CD4-positive, alpha-beta T cell treated with Interleukin-4 for 1 hour (primary cell): ENCODE measurements around the gene TSEN54.

Source experiments
- DNase-seq, 2 donors: peaks; one replicate each; pipeline ENCODE4 v3.0.0-alpha.2; 2020 to 2022

TSEN54 gene

GRCh38 chr17:75521290-75521689, 5.0 kb downstream of the TSEN54 start:
- DNase-seq: no peak

DNA sequence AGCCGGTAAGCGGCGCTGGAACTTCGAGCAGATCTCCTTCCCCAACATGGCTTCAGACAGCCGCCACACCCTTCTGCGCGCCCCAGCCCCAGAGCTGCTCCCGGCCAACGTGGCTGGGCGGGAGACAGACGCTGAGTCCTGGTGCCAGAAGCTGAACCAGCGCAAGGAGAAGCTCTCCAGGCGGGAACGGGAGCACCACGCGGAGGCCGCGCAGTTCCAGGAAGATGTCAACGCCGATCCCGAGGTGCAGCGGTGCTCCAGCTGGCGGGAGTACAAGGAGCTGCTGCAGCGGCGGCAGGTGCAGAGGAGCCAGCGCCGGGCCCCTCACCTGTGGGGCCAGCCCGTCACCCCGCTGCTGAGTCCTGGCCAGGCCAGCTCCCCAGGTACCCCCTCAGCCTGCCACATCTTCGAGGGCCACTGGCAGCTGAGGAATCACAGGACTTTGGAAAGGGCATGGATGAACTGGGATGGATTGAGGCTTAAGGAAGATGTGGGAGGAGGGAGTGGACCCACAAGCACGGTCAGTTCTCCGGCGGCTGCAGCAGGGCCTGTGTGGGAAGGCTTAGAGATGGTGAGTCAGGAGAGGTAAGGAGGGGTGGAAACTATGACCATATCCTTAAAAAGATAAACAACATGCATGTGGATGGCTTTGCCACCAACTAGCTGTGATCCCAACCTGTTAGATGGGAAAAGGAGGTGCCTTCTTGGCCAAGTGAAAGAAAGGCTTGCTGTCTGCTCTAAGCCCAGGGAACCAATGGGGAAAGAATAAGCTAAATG, 5.8 kb downstream of the TSEN54 start:
- DNase-seq: no peak

DNA sequence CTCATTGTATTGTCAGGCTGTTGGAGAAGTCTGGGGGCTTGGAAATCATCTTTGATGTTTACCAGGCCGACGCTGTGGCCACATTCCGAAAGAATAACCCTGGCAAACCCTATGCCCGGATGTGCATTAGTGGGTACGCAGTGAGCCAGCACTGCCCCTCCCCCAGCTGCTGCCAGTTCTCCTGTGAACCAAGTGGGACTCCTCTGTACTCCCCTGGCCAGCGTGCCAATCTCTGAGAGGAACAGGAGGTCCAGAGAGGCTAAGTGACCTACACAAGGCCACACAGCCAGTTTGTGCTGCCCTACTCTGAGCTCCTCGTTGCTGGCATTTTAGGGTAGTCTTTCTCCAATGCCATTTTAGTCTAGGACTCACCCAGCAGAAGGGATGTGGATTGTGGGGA, 7.3 kb downstream of the TSEN54 start:
- no peak for DNase-seq

- DNase-seq: no peak
These were observed 8.1 kb downstream of the TSEN54 start for GRCh38 chr17:75524269-75524969.

- DNase-seq: peak; percentile 86 to 88
These were observed 8.9 kb downstream of the TSEN54 start, which contains the start of gene LLGL2 for GRCh38 chr17:75524970-75525805. LLGL2 (plus strand) TSS chr17:75525697; CDS start chr17:75543427, 17,730 bp downstream.

- no peak for DNase-seq
These were observed 9.7 kb downstream of the TSEN54 start for GRCh38 chr17:75525806-75526554.

DNA sequence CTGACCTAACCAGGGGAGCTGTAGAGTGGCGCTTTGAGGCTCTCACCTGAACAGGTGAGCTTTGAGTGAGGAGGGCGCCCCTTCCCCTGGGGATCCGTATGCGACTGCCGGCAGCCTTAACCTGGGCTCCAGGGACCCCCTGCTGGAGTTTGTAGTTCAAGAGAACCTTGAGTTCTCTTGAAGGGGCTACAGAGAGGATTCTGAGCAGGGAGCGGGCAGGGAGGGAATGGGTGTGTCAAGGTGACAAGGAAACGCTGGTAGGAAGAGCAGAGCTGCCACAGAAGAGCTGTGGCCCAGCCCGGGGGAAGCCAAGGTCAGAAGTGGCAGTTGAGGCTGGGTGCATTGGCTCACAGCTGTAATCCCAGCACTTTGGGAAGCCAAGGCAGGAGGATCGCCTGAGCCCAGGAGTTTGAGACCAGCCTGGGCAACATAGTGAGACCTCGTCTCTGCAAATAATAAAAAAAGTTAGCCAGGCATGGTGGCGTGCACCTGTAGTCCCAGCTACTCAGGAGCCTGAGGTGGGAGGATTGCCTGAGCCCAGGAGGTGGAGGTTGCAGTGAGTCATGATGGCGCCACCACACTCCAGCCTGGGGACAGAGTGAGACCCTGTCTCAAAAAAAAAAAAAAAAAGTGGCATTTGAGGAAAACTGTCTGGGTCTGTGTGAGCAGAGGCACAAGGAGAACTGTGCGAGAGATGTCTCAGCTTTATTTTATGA, 10.4 kb downstream of the TSEN54 start:
- DNase-seq: no peak

DNA sequence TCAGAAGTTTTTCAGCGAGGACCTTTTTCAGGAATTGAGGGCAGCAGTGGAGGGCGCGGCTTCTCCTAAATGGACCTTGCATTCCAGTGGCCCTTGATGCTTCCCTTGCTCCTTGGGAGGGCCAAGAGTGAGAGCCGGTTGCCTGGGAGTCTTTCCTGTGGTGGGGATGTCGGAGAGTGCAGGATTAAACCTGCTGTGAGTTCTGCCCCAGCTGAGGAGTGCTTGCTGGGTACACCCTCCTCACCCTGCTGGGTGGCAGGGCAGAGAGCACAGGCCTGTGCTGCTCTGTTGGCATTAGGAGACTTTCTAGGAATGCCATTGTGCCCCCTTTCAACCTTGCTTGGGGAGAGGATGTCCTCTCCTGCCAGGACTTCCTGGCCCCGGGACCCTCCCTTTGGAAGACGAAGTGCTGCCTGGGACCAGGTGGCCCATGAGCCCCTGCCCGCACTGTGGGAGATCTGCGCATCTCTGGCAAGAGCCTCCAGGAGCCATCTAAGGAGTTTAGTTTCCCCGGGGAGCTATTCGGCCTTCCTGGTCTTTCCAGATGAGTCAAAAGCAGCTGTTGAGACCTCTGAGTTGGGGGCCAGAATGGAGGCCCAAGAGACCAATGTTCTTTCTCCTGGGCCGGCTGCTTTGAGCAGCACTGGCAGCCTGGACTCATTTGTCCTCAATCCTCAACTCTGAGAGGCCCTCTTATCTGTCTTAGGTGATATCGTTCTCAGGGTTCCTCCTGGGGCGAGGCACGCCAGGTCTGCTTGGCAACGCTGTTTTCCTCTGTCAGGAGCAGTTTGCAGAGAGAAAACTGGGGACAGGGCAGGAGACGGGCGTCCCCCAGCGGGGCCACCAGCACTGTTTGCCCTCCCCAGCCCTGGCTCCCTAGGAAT, 14.8 kb downstream of the TSEN54 start:
- DNase-seq: no peak

DNA sequence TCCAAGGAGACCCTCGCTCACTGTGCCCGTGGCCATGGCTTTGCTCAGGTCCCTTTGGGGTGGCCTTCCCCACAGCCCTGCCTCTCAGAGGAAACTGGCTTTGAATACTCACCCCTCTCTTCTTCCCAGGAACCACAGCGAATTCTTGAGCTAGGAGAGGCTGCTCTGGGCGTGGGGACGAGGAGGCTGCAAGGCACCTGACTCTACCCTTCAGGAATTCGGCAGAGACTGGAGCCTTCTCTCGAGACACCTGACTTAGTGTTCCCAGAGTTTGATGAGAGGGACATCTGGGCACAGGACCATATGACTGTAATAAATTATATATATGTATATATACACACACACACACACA, 15.4 kb downstream of the TSEN54 start:
- no peak for DNase-seq

- peak; percentile 62 to 68 for DNase-seq
These were observed 18.8 kb downstream of the TSEN54 start for GRCh38 chr17:75535119-75535537.

DNA sequence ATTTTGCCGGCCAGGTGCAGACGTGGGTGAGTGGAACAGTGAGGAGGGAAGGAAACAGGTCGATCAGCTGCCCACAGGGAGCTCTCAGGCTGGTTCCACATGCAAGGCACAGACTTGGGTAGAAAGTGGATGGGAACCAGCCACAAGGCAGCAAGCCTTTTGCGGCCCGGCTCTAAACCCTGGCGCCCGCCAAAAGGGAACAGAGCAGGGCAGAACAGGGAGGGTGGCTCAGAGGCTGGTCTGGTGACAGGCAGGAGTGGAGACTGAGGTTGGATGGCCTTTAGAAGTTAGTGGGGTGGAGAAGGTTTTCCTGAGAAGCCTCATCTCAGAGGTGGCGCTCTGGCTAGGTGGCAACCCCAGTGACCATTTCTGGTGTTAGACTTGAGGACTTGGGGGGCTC, 19.5 kb downstream of the TSEN54 start:
- DNase-seq: no peak

- no peak for DNase-seq
These were observed 20.0 kb downstream of the TSEN54 start for GRCh38 chr17:75536366-75536765.

DNA sequence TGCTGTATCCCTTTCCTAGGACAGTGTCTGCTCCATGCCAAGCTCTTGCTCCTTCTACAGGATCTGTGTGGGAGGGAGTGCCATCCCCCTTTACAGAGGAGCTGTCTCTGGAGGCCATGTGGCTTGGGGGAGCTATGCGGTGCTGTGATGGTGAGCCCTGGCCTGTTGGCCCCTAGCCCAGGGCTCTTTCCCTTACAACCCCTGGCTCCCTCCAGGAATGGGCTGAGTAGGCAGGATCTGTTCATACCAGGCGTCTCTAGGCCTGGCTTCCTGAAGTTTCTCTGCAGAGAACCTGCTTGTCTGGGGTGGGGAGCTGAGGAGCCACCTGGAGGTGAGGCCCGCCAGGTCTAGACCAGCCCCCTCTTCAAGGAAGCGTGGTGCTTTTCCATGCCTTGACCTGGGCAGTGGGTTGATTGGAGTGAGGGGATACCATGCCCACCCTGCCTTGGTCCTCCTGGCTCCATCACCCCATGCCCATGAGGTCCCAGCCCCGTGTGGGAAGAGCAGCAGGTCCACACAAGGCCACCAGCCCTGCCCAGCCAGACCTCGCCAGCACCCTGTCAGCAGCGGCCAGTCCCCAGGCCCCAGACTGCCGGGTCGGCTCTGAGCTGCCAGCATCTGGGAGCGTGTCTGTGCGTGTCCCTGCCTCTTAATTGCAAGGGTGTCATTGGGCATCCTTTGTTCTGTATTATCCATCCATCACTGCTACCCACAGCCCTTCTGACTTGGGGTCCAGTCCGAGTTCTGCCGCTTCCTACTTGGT, 23.8 kb downstream of the TSEN54 start:
- DNase-seq: no peak

DNA sequence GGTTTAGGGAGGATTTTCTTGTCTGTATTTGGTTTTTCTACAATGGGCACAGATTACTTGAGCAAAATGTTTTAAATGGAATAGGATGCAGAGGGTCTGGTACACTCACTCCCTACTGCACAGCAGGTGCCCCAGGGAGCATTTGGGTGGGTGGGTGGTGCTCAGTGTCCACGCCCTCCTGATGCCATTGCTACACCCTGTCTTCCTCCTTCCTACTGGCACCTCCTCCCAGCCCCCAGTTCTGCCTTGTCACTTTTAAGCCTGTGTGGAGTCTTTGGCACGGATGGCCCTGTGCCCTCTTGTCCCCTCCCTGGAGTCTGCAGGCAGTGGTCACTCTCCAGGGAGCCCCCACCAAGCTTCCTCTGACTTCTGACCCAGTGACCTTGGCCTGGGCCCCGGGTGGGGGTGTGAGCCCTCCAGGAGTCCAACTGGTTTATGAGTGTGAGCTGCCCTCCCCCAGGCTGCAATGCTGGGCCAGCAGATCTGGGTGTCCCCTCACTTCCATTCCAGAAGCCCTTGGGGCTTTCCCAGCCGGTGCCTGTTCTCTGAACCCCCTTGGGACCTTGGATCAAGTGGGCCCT, 24.7 kb downstream of the TSEN54 start:
- no peak for DNase-seq

DNA sequence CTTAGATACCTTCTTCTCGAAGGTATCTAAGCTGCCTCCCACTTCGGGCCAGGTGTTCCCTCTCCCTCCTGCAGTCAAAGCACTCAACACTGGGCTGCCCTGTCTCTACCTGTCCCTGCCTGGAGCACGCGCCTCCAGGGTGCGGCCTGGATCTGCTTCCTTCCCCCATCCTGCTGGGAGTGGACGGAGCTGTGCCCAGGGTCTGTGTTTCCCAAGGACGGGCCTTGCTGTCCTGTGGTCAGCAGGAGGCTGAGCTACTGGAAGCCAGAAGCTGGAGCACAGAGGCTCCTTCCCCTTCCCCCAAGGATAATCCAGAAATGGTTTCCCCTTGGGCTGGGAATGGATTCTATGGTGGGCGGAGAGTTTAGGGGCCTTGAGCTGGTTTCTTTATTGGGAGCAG, 25.9 kb downstream of the TSEN54 start:
- no peak for DNase-seq

- no peak for DNase-seq
These were observed 26.5 kb downstream of the TSEN54 start for GRCh38 chr17:75542728-75543336.

DNA sequence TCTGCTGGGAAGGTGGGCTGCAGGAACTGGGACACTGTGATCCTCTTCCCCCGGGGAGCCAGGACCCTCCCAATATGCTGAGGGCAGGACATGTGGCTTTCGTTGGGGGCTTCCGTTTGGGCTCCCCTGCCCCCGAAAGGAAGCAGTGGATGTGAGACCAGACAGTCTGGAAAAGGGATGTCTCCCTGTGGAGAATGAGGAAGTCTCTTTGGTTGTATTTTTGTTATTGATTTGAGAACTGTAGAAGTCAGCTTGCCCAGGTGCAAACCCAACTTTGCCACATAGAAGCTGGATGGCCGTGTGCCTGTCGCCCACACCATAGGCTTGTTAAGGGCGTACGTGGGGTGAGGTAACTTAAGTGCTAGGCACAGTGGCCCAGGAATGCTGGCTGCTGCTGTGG, 27.9 kb downstream of the TSEN54 start:
- no peak for DNase-seq

DNA sequence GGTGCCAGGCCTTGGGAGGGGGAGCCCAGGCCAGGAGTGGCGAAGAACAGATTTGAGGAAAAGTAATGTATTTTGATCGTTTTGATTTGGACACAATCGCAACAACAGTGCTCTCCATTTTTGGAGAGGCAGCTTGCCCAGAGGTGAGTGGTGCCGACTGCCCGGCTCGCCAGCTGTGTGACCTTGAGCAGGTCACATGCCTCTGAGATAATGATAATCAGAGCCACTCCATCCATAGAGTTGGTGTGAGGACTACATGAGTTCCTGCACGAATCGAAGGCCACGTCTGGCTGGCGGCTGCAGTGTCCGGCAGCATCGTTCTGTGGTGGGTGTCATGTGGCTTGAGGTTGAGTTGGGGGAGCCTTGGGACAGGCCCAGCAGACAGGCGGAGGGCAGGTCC, 29.9 kb downstream of the TSEN54 start:
- DNase-seq: no peak

DNA sequence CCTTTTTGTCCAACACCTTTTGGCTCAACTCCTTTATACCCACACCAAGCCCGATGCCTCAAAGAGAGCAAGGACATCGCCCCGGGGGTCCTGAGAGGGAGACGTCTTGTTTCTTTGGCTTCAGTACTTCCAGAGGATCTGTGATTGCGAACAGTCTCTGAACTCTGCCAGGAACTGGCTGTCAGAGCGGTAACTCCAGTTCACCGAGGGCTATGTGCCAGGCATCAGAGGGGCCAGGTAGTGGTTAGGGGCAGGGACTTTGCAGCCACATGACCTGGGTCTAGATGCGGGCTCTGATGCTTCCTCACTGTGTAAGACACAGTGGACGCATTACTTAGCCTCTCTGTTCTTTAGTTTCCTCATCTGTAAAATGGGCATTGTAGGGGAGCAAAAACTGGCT, 30.8 kb downstream of the TSEN54 start:
- DNase-seq: no peak
